NCI-H2107 (cell line): ENCODE measurements around the gene ATP2B2.

Experiments
- DNase-seq: peaks from one replicate; lab custom pipeline; 2025; lab: John Stamatoyannopoulos, UW

The ATP2B2 gene

GRCh38 chr3:10274601-10275000 lies 230.8 kb downstream of the ATP2B2 start:
- DNase-seq = no peak
